ENCODE data around the gene RAB1B.
"Not testable (repeated sequence)": the region's sequence is repeated elsewhere in the genome, so short reads cannot be mapped to it uniquely, and the experiment has no call there.

The RAB1B gene

DNA sequence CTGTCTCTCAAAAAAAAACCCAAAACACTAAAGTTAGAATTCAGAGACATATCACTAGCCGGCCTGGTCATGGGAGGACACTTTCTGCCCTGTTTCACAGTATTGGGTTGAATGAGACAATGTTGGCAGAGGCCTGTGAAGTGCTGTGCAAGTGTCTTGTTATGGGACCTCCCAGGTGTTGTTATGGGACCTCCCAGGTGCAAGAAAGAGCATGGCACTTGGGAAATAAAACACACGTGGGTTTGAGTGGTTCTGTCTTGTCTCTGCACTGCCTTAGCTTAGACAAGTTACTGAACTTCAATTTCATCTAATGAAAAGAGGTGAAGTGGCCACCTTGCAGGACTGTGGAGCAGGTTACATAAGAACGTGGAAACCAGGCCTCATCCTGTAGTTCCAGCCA lies 28.9 kb upstream of the RAB1B start:
- Histone ChIP-seq H3K27ac (ENCODE audit: low read depth in 2 of 2, low read length in 2 of 2) (no peak overlapping the region), H3K27me3 (ENCODE audit: control insufficient read depth in 2 of 2, insufficient read depth in 2 of 2, low read length in 2 of 2) (no peaks in the 10 kb centered on the region), H3K4me3 (ENCODE audit: low read length in 2 of 2) (no peak overlapping the region), H3K36me3 (ENCODE audit: control insufficient read depth in 2 of 2, insufficient read depth in 2 of 2, low read length in 2 of 2) (peaks cover 0 to 32% of the 10 kb centered on the region in 2 donors), H3K9me3 (ENCODE audit: control insufficient read depth in 2 of 2, low read length in 2 of 2) (no peaks in the 10 kb centered on the region), H3K4me1 (ENCODE audit: control insufficient read depth in 2 of 2, insufficient read depth in 2 of 2, low read length in 2 of 2) (no peaks in the 10 kb centered on the region), H3K9ac (ENCODE audit: low read depth in 1 of 2, low read length in 2 of 2) (no peak overlapping the region)

DNA sequence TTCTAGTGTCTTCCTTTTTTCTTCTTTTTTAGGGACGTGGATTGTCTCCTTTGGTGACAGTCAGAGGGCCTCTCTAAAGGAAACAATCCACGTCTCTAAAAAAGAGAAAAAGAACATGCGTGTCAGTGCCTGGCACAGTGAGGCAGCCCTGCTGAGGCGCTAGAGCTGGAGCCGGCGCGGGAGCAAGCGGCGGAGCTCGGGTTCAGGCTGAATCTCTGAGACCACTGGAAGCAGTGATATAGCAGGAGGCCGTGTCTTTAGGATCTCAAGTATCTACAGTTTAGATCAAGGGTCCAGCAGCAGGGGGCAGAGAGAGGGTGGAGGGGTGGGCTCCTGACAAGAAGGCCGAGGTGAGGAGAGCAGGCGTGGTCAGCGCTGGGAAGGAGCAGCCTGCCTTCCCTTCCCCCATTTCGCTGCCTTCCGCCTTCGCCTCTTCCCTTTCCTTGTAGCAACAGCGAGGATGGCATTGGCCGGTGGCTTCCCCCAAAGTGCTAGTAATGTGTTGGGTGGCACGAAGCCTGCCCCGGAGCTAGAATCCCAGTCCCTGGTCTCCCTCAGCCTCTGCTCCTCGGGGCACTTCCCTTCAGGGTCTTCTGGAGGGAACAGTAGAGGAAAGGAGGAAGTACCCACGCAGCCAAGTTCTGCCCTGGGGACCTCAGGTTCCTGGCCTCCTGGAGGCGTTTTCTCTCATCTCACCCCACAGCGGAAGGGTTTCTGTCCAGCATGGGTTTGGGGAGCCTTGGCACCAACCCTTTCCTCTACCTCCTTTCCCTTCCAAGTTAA lies 28.2 kb upstream of the RAB1B start:
- no peak overlapping the region for H3K4me3 ChIP-seq (ENCODE audit: low read length in 2 of 2)
- no peaks in the 10 kb centered on the region for H3K9me3 ChIP-seq (ENCODE audit: control insufficient read depth in 2 of 2, low read length in 2 of 2)
- no peaks in the 10 kb centered on the region for H3K27me3 ChIP-seq (ENCODE audit: control insufficient read depth in 2 of 2, insufficient read depth in 2 of 2, low read length in 2 of 2)
- H3K36me3 ChIP-seq (ENCODE audit: control insufficient read depth in 2 of 2, insufficient read depth in 2 of 2, low read length in 2 of 2), result peaks cover 0 to 31% of the 10 kb centered on the region in 2 donors
- no peaks in the 10 kb centered on the region for H3K4me1 ChIP-seq (ENCODE audit: control insufficient read depth in 2 of 2, insufficient read depth in 2 of 2, low read length in 2 of 2)
- no peak overlapping the region for H3K27ac ChIP-seq (ENCODE audit: low read depth in 2 of 2, low read length in 2 of 2)
- no peak overlapping the region for H3K9ac ChIP-seq (ENCODE audit: low read depth in 1 of 2, low read length in 2 of 2)

DNA sequence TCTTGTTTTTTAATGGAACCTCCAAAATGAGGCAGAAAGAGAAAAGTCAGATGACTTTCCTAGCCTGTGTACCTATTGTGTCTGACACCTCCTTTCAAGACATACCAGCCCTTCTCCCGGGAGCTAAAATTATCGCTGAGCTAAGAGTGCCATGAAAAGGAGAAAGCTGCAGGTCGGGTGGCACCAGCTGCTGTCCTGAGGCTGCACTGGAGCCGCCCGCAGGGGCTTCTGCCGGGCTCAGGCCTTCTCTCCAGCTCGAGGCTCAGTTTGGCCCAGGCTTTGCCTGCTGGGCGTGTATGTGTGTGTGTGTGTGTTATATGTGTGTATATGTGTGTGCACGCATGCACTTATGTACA lies 27.7 kb upstream of the RAB1B start:
- Histone ChIP-seq H3K9ac (ENCODE audit: low read depth in 1 of 2, low read length in 2 of 2) (no peak overlapping the region), H3K36me3 (ENCODE audit: control insufficient read depth in 2 of 2, insufficient read depth in 2 of 2, low read length in 2 of 2) (peaks cover 0 to 25% of the 10 kb centered on the region in 2 donors)

DNA sequence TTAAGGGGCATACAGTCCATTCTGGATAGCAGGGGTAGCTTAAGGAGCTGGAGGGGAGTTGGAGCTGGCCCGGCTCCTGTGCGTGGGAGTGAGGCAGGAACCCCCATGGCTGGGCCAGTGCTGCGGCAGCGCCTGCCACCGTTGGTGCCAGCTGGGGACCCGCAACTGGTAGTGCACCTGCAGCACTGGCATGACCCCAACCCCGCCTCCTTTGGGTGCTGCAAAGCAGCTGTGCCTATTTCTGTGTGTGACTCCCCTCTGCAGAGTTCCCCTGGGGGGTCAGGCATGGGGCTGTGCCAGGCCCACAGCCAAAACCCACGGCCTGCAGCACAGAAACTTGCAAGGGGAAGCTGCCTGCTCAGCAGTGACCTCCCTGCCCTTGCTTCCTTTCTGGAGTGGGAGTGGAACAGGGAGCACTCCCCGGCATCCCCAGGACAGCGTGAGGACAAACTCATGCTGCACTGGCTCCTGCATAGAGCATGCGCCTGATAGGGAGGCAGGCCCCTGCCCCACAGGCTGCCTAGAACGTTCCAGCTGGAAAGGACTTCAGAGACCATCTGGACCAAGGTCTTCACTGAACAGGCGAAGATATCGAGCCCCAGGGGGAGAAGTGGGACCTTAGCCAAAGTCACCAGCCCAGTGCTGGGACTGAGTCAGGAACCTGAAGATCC lies 26.2 kb upstream of the RAB1B start:
- peaks cover 0 to 21% of the 10 kb centered on the region in 2 donors for H3K36me3 ChIP-seq (ENCODE audit: control insufficient read depth in 2 of 2, insufficient read depth in 2 of 2, low read length in 2 of 2)
- H3K27me3 ChIP-seq (ENCODE audit: control insufficient read depth in 2 of 2, insufficient read depth in 2 of 2, low read length in 2 of 2), result no peaks in the 10 kb centered on the region
- no peak overlapping the region for H3K9ac ChIP-seq (ENCODE audit: low read depth in 1 of 2, low read length in 2 of 2)
- no peak overlapping the region for H3K27ac ChIP-seq (ENCODE audit: low read depth in 2 of 2, low read length in 2 of 2)
- no peak overlapping the region for H3K4me3 ChIP-seq (ENCODE audit: low read length in 2 of 2)
- H3K4me1 ChIP-seq (ENCODE audit: control insufficient read depth in 2 of 2, insufficient read depth in 2 of 2, low read length in 2 of 2), result no peaks in the 10 kb centered on the region
- H3K9me3 ChIP-seq (ENCODE audit: control insufficient read depth in 2 of 2, low read length in 2 of 2), result no peaks in the 10 kb centered on the region

More for the DNA sequence above, 27.7 kb upstream of the RAB1B start:
- no peak overlapping the region for H3K4me3 ChIP-seq (ENCODE audit: low read length in 2 of 2)
- no peak overlapping the region for H3K27ac ChIP-seq (ENCODE audit: low read depth in 2 of 2, low read length in 2 of 2)
- H3K4me1 ChIP-seq (ENCODE audit: control insufficient read depth in 2 of 2, insufficient read depth in 2 of 2, low read length in 2 of 2), result no peaks in the 10 kb centered on the region
- no peaks in the 10 kb centered on the region for H3K9me3 ChIP-seq (ENCODE audit: control insufficient read depth in 2 of 2, low read length in 2 of 2)
- no peaks in the 10 kb centered on the region for H3K27me3 ChIP-seq (ENCODE audit: control insufficient read depth in 2 of 2, insufficient read depth in 2 of 2, low read length in 2 of 2)

DNA sequence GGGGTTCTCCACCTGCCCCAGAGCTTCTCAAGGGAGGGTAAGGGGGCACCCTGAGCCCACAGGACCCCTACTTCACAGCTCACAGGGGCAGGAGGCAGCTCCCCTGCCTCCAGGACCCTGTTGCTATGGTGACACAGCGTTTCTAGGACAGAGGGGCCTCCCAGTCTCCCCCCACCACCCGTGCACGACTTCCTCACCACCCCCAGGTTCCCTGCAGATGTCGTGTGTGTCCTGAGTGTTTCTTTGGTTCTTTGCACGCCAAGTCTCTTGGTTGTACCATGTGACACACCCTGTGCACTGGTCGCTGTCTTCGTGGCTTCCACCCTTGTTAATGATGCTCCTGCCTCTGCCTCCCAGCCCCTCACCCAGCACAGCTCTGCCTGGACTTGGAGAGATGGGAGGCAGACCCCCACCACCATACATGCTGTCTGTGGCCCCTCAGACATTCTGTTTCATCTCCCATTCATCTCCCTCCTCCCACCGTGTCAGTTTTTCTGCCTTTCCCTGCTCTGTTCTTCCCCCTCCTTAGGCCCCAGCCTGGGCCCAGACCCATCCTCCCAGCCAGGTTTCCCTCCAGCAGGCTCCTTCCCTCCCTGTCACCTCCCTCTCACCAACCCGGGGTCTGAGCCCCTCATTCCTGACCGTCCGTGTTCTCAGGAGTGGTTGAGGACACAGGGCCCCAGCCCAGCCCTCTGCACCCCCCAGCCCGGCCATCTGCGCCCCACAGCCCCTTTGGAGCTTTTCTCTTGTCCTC lies 24.5 kb upstream of the RAB1B start:
- H3K9ac ChIP-seq (ENCODE audit: low read depth in 1 of 2, low read length in 2 of 2), result no peak overlapping the region
- H3K4me1 ChIP-seq (ENCODE audit: control insufficient read depth in 2 of 2, insufficient read depth in 2 of 2, low read length in 2 of 2), result no peaks in the 10 kb centered on the region
- peaks cover 0 to 16% of the 10 kb centered on the region in 2 donors for H3K36me3 ChIP-seq (ENCODE audit: control insufficient read depth in 2 of 2, insufficient read depth in 2 of 2, low read length in 2 of 2)
- H3K4me3 ChIP-seq (ENCODE audit: low read length in 2 of 2), result no peak overlapping the region
- no peaks in the 10 kb centered on the region for H3K9me3 ChIP-seq (ENCODE audit: control insufficient read depth in 2 of 2, low read length in 2 of 2)
- H3K27ac ChIP-seq (ENCODE audit: low read depth in 2 of 2, low read length in 2 of 2), result no peak overlapping the region
- no peaks in the 10 kb centered on the region for H3K27me3 ChIP-seq (ENCODE audit: control insufficient read depth in 2 of 2, insufficient read depth in 2 of 2, low read length in 2 of 2)

- Histone ChIP-seq H3K27ac (ENCODE audit: low read depth in 2 of 2, low read length in 2 of 2) (no peak overlapping the region), H3K9ac (ENCODE audit: low read depth in 1 of 2, low read length in 2 of 2) (no peak overlapping the region), H3K36me3 (ENCODE audit: control insufficient read depth in 2 of 2, insufficient read depth in 2 of 2, low read length in 2 of 2) (peaks cover 2 to 7% of the 10 kb centered on the region in 2 donors), H3K4me1 (ENCODE audit: control insufficient read depth in 2 of 2, insufficient read depth in 2 of 2, low read length in 2 of 2) (no peaks in the 10 kb centered on the region), H3K9me3 (ENCODE audit: control insufficient read depth in 2 of 2, low read length in 2 of 2) (no peaks in the 10 kb centered on the region), H3K4me3 (ENCODE audit: low read length in 2 of 2) (no peak overlapping the region), H3K27me3 (ENCODE audit: control insufficient read depth in 2 of 2, insufficient read depth in 2 of 2, low read length in 2 of 2) (no peaks in the 10 kb centered on the region)
These were observed 21.1 kb upstream of the RAB1B start for GRCh38 chr11:66247295-66247694.

DNA sequence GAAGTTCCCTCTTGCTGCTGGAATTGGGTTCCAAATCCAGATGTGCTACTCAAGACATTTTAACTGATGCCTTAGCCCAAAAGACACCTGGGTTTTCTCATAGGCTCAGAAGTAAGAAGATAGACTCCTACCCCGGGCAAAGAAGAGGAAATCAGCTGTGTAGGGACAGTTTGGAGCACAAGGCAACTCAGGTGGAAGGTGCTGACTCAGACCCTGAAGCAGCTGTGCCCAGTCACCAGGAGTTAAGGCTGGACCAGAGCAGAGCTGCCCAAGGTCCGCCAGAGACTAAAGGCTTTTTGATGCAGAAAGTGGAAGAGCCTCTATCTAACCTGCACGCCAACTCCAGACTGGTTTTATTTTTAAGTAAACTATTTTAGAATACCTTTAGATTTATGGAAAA lies 20.6 kb upstream of the RAB1B start:
- Histone ChIP-seq H3K27me3 (ENCODE audit: control insufficient read depth in 2 of 2, insufficient read depth in 2 of 2, low read length in 2 of 2) (no peaks in the 10 kb centered on the region), H3K36me3 (ENCODE audit: control insufficient read depth in 2 of 2, insufficient read depth in 2 of 2, low read length in 2 of 2) (peaks cover 2 to 5% of the 10 kb centered on the region in 2 donors), H3K4me3 (ENCODE audit: low read length in 2 of 2) (no peak overlapping the region), H3K9me3 (ENCODE audit: control insufficient read depth in 2 of 2, low read length in 2 of 2) (no peaks in the 10 kb centered on the region), H3K9ac (ENCODE audit: low read depth in 1 of 2, low read length in 2 of 2) (no peak overlapping the region), H3K4me1 (ENCODE audit: control insufficient read depth in 2 of 2, insufficient read depth in 2 of 2, low read length in 2 of 2) (no peaks in the 10 kb centered on the region), H3K27ac (ENCODE audit: low read depth in 2 of 2, low read length in 2 of 2) (no peak overlapping the region)

- no peak overlapping the region for H3K4me3 ChIP-seq (ENCODE audit: low read length in 2 of 2)
- no peak overlapping the region for H3K27ac ChIP-seq (ENCODE audit: low read depth in 2 of 2, low read length in 2 of 2)
- no peak overlapping the region for H3K9ac ChIP-seq (ENCODE audit: low read depth in 1 of 2, low read length in 2 of 2)
- no peaks in the 10 kb centered on the region for H3K27me3 ChIP-seq (ENCODE audit: control insufficient read depth in 2 of 2, insufficient read depth in 2 of 2, low read length in 2 of 2)
- peaks cover 2 to 5% of the 10 kb centered on the region in 2 donors for H3K36me3 ChIP-seq (ENCODE audit: control insufficient read depth in 2 of 2, insufficient read depth in 2 of 2, low read length in 2 of 2)
- no peaks in the 10 kb centered on the region for H3K4me1 ChIP-seq (ENCODE audit: control insufficient read depth in 2 of 2, insufficient read depth in 2 of 2, low read length in 2 of 2)
- no peaks in the 10 kb centered on the region for H3K9me3 ChIP-seq (ENCODE audit: control insufficient read depth in 2 of 2, low read length in 2 of 2)
These were observed 19.5 kb upstream of the RAB1B start for GRCh38 chr11:66248903-66249302.

GRCh38 chr11:66251809-66252208 lies 16.6 kb upstream of the RAB1B start:
- no peak overlapping the region for H3K4me3 ChIP-seq (ENCODE audit: low read length in 2 of 2)
- H3K27me3 ChIP-seq (ENCODE audit: control insufficient read depth in 2 of 2, insufficient read depth in 2 of 2, low read length in 2 of 2), result peaks cover 0 to 4% of the 10 kb centered on the region in 2 donors
- H3K9ac ChIP-seq (ENCODE audit: low read depth in 1 of 2, low read length in 2 of 2), result no peak overlapping the region
- H3K27ac ChIP-seq (ENCODE audit: low read depth in 2 of 2, low read length in 2 of 2), result no peak overlapping the region
- peaks cover 0 to 2% of the 10 kb centered on the region in 2 donors for H3K4me1 ChIP-seq (ENCODE audit: control insufficient read depth in 2 of 2, insufficient read depth in 2 of 2, low read length in 2 of 2)
- H3K36me3 ChIP-seq (ENCODE audit: control insufficient read depth in 2 of 2, insufficient read depth in 2 of 2, low read length in 2 of 2), result peaks cover 0 to 2% of the 10 kb centered on the region in 2 donors
- no peaks in the 10 kb centered on the region for H3K9me3 ChIP-seq (ENCODE audit: control insufficient read depth in 2 of 2, low read length in 2 of 2)

GRCh38 chr11:66253081-66253480 lies 15.4 kb upstream of the RAB1B start:
- H3K4me1 ChIP-seq (ENCODE audit: control insufficient read depth in 2 of 2, insufficient read depth in 2 of 2, low read length in 2 of 2); H3K4me3 ChIP-seq (ENCODE audit: low read length in 2 of 2); H3K9ac ChIP-seq (ENCODE audit: low read depth in 1 of 2, low read length in 2 of 2); H3K9me3 ChIP-seq (ENCODE audit: control insufficient read depth in 2 of 2, low read length in 2 of 2); H3K27ac ChIP-seq (ENCODE audit: low read depth in 2 of 2, low read length in 2 of 2); H3K36me3 ChIP-seq (ENCODE audit: control insufficient read depth in 2 of 2, insufficient read depth in 2 of 2, low read length in 2 of 2); H3K27me3 ChIP-seq (ENCODE audit: control insufficient read depth in 2 of 2, insufficient read depth in 2 of 2, low read length in 2 of 2): not testable (repeated sequence)
